Activated CD4-positive, CD25-positive, alpha-beta regulatory T cell treated with anti-CD3 and anti-CD28 coated beads, Interleukin-2, amount 50 U/mL, for 16 hours (primary cell): Measurements from ENCODE around the gene MRPL36.
"Not testable (repeated sequence)": the region's sequence is repeated elsewhere in the genome, so short reads cannot be mapped to it uniquely, and the experiment has no call there.

ENCODE experiments used
- DNase-seq: peaks from one replicate; pipeline ENCODE4 v3.0.0-alpha.2; 2020; ENCODE audit warnings: low read depth, low spot score

The MRPL36 gene

DNA sequence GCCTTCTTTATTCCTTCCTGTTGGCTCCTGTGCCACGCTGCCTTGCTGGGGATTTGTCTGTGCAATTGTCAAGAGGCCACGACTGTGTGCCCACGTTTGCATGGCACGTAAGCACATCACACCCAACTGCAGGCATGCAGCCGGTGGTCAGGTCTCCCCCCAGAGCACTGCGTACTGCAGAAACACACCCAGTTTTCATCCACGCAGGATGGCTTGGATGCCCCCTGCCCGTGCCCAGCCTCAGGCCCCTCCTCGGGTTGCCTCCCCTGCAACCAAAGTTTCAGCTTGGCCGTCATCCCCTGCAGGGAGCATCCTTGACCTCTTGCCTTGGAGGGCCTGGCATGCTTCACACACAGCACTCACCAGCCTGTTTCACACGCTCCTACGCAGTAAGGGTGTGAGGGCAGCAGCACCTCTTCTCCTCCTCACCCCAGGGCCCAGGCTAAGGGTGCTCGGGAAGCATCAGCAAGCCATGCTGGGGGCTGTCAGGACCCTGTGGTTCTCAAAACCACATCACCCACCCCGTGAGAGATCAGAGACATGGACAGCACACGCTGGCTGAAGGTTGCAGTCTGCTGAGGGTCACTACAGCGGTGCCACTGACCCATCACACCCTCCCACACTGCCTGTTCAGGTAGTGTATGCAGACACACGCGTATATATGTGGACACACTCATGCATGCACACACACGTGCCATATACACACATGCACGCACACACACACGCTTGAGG lies 3.1 kb downstream of the MRPL36 start:
- no peak for DNase-seq

DNA sequence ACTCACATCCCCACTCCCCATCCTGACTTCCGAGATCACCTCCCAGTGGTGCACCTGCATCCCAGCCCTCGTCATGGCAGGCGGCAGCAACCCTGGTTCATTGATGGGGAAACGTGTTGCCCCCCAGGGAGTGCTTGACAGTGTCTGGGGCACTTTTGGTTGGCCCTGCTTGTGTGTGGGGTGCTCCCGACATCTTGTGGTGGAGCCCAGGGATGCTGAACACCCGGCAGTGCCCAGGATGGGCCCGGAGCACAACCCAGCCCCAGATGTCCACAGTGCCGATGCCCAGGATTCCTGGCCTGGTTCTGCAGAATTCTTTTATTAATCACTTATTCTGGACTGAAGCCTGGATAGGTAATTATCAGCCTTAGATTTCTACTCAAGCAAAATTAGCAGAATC lies 3.7 kb downstream of the MRPL36 start:
- no peak for DNase-seq

DNA sequence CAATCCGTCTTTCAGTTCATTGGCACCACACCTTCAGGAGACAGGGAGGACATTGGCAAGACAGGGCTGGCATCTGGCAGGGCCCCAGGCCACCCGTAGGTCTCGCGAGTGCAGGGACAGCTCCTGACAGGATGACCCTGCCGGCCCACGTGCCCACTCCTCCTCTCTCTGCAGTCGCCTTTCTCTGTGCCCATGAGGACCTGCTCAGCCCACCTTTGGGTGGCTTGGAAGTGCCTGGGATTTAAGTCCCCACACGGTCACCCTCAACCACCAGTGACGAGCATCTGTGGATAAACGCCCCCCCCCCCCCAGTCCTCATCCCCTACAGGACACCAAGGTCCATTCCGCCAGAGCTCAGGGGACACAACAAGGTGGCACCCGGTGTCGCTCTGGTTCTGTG lies 4.1 kb downstream of the MRPL36 start:
- no peak for DNase-seq

DNA sequence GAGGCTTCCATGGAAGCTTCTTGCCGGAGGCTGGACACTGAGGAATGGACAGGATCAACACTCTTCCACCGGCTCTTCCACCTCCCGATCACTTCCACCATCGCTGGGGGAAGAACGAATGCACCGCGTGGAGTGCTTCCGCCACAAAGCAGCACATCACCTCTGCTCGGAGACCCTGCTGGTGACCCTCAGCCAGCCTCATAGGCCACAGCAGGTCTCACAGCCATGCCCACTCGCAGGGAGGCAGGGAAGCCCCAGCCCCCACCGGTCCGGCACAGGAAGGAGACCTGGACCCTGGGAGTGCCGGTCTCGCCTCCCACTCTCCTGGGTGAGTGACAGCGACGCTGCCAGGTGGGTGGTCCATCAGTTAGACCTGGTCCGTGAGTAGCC lies 4.7 kb downstream of the MRPL36 start:
- no peak for DNase-seq

DNA sequence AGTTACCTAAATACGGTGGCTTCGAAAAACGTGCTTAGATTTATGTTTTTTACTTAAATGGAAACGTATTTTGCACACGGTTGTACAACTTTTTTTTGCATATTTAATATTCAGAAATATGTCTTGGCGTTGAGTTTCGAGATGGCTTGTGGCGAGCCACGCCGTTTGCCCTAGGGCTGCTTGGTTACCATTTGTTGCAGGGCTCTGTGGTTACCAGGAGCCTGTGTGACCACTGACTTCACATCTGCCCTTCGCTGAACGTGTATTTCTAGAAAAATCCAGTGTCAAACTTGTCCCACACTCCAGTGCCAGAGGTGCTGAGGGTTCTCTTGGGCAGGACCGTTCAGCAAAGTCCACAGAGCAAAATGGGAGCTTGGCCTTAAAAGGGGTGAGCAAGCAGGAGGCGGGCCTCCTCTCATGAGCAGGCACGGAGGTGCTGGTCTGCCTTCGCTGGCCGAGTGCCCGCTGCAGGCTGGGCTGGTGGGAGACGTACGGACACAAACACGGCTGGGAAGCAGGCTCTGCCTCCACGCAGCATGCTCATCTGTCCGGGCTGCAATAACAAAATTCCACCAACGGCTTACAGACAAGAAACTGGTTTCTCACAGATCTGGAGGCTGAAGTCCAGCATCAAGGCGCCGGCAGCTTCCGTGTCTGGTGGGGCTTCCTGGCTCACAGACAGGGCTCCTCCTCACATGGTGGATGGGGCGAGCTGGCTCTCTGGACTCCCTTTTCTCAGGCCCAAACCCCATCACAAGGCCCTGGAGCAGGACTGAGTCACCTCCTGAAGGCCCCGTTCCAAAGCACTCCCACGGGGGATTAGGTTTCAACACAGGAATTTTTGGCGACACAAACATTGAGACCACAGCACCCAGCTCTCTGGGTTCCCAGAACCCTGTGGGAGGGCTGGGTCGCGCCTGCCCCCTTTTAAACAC lies 5.4 kb downstream of the MRPL36 start:
- DNase-seq, result no peak

DNA sequence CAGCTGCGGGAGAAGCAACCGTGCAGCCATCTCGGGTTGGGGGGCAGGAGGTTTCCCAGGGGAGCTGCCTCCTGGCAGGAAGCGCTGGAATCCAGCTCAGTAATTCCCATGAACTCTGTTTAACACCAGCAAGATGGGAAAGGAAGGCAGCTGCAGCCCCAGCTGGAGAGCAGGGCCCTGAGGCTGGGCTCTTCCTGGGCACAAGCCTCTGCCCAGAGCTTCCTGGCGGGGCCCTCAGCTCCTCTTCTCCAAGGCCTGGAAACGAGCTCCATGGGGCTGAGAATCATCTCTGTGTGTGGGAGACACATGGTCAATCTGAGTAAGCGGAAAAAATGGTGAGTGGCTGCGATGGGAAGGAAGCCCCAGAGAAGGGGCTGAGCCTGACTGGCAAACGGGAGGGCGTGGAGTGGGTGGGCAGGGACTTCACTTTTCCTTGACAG lies 6.3 kb downstream of the MRPL36 start:
- DNase-seq, result no peak

DNA sequence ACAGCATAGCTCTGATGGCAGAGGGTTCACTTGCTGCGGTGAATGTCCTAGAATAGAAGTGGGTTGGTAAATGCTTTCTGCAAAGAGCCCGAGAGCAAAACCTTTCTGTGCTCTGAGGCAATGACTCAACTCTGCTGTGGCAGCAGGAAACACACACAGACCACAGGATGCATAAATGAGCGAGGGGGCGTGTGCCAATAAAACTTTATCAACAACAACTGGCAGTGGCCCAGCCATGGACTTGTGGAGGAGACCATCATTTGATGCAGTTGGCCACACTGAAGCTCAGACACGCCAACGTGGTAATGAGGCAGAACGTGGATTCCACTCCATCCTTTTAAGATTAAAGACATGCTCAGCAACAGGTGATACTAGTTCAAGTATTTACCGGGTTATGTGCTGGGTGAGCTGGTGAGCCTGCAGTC lies 6.8 kb downstream of the MRPL36 start:
- peak; percentile 63 for DNase-seq

DNA sequence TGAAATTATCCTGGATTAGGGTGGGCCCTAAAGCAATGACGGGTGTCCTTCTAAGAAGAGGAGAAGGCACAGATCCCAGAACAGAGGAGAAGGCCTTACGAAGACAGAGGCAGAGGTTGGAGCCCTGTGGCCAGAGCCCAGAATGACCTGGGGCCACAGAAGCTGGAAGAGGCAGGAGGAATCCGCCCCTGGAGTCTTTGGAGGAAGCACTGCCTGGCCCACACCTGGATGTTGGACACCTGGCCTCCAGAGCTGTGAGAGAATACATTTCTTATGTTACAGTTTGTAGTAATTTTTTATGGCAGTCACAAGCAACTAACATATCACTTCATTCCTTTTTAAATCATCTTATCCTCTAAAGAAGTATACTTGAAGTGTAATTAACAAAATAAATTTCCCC lies 8.5 kb downstream of the MRPL36 start:
- no peak for DNase-seq

DNA sequence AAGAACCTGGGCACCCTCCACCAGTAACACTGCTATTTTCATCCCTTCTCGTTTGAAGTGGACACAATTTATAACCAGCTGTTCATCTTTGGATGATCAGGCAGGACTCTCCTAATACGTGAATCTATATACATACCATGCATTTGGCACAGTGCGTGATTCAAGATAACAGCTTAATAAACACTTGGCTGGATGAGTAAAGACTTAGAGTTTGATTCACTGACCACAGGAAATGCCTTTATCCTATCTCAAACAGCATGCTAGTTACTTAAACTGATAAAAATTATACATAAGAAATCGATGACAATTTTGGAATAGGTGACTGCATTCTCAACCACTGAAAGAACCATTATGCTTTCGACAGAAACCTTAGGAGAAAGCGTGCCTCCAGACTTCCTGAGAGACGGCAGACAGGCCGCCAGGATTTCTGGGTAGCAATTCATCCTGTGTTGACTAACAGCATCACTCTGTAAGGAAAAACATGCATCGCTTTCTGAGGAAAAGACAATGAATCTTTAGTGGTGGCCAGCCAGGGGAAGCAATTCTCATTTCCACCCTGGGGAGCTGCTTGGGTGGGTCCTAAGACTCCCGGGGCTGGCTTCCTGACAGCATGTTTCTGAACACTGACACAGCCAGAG lies 9.7 kb downstream of the MRPL36 start:
- no peak for DNase-seq

DNA sequence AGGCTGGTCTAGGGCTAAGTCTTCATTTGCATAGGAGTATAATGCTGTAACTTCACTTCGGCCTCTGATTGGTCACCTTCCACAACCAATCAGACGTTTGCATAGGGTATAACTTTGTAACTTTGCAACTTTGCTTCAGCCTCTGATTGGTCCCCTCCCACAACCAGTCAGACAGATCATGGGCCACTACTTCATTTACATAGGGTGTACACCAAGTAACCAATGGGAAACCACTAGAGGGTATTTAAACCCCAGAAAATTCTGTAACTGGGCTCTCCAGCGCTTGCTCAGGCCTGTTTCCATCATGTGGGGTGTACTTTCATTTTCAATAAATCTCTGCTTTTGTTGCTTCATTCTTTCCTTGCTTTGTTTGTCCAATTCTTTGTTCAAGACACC lies 10.2 kb downstream of the MRPL36 start:
- not testable (repeated sequence) for DNase-seq

DNA sequence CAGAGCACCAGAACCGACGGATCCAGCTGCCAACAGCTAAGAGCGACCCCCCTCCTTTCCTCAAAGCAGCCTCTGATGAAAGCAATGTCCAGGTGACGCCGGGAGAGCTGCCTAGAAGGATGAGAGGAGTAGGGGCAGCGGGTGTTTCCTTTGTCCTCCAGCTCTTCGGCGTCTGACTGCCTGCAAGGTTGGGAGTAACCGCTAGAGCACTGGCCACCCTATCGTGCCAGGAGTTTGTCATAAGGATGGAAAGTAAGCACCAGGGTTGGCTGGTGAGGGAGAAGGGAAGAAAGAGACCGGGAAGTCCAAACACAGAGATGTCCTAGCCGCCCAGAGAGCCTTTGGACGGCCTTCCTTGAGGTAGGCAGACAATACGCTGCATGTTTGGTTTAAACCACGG lies 10.8 kb downstream of the MRPL36 start:
- DNase-seq, result no peak

DNA sequence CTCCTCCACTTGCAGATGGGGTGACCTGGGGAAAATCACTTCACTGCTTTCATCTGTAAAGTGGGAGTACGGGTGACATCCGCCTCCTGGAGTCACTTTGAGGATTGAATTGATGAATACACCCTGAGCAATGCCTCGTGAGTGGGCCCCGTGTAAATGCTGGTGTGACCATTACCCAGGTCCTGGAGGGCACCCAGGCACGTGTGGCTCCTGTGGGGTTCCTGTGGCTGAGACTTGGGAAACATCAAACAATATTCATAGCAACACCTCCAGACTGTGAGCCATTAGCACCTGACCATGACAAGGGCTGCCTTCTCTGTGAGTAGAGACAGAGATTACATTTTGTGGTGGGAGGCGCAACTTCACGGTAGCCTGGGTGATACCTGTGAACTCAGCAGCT lies 11.4 kb downstream of the MRPL36 start:
- DNase-seq, result no peak

DNA sequence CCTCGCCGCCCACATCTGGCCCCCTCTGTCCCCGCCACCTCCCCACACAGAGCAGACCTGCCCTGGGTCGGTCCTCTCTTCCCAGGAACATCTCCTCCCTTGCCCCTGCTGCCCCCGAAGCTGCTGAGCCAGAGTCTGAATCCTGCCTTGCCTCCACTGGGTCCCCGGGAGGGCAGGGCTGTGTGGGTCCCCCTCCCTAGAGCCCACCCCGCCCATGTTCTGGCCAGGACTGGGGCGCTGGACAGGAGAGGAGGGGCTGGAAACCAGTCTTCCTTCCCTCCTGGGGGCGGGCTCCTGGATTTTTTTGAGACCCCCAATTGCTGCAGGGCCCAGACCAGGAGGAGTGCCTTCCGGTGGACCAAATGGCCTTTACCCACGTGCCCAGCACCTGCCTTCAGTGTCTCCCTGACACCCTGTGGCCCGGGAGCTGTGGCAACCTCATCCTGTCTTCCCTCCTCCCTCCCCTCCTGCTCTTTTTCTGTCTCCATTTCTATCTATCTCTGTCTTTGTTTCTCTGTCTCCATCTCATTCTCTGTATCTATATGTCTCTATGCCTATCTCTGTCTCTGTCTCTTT lies 12.1 kb downstream of the MRPL36 start:
- DNase-seq, result no peak

DNA sequence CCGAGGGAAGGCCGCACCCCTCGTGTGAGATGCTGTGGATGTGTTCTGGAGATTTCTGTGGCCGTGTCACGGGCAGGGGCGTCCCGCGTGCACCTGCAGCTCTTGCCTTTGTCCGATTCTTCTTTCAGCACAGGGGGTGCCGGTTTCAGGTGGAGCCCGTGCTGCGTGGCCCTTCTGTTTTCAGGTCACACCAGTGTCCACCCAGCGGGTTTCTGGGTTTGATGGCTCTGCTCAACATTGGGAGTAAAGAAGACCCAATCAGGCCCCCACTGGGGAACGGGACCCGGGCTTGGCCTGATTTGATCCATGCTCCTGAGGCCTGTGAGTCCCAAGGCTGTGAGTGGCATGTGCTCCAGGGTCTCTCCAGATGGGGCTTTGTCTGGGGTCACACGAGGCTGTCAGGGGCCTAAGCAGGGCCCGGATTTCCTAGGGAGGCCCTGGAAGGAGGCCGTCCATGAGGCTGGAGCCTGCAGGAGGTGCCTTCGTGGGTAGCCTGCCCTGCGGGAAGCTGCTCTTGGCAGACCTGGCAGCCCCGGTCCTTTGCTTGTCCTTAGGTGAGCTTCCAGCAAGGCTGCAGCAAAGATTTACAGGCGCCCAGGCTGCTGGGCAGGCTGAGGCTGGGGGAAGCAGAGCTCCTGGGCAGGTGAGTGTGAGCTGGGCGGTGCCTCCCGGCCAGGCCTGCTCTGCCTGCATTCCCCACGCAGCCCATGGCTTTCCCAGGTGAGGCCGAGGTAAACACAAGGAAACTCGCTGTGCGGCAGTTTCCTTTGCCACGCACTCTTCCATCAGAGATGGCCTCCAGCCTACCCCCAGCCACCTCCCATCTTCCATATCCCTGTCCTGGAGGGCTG lies 12.8 kb downstream of the MRPL36 start:
- no peak for DNase-seq

DNA sequence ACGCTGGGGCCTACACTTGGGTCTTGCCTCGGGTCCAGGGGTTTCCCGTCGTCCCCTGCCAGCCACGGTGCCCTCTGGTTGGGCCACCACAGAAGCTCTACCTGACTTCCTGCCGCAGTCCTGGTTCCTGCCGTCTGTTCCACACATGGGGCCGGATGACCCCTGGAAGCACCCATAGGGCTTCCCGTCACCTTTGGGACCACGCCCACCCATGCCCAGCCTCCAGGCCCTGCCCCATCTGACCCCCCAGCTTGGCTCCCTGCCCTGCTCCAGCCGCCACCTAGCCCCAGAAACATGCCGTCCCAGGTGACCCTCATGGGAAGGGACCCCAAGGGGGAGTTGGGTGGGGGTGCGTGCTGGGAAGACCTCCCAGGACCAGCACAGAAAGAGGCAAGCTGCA lies 13.7 kb downstream of the MRPL36 start:
- DNase-seq, result no peak

DNA sequence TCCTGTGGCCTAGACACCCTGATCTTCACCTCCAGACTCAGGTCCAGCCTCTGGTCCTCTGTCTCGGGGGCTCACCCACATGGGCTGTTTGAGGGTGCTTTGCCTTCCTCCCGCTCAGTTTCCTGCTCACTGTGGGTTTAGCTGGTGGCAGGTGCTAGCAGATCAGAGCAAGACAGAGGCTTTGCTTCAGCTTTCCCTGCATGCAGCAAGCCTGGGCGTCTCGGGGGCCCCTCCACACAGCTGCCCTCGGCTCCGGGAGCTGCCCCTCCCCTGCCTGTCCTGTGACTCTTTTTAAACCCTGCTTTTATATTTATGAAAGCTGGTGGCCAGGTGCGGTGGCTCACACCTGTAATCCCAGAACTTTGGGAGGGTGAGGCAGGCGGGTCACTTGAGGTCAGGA lies 14.6 kb downstream of the MRPL36 start:
- no peak for DNase-seq

DNA sequence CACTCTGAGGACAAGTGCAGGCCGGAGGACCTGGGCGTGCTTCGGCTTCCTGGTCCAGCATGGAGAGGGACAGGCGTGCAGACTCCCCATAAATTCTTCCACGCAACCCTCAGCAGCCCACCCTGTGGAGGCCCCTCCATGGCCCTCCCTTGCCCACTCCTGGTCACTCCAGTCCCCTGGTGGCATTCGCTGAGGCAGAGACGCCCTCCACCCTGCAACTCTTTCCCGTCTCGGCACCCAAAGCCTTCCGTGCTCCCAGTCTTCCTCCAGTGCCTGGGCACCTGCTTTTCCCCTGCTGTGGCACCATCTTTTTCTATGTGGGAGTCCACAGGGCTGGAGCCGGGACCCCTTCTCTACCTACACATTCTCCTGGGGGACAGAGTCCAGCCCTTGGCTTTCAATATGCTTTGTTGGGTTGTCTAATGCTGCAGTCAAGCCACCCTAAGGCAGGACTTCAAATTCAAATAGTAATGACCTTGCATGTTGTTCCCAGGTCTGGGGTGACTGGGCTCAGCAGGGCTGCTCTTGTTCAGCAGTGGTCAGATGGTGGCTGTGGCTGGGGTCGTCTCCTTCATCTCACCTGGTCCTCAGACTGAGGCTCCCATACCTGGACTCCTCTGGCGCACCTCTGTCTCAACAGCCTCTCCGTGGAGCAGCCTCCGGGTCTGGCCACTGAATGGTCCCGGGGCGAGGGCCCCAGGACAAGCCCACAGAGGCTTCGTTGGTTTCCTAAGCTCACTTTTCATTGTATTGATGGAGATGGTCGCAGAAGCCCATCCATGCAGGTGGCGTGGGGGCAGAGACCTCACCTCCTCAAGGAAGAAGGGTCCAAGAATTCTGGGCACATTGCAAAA lies 15.2 kb downstream of the MRPL36 start:
- no peak for DNase-seq

DNA sequence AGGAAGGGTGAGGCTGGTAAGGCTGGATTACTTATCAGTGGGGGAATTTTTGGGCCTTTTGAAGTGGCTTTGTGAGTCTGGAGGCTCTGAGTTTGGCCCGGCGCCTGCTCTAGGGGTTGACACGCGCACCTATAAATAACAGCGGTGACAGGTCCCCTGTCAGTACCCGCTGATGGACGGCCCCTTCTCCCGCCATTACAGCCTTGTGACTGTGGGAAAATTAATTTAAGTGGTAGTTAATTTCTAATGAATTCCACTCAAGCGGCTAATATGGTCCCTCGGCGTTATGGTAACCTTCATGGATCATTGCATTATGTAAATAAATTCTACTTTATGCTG lies 16.5 kb downstream of the MRPL36 start:
- no peak for DNase-seq

DNA sequence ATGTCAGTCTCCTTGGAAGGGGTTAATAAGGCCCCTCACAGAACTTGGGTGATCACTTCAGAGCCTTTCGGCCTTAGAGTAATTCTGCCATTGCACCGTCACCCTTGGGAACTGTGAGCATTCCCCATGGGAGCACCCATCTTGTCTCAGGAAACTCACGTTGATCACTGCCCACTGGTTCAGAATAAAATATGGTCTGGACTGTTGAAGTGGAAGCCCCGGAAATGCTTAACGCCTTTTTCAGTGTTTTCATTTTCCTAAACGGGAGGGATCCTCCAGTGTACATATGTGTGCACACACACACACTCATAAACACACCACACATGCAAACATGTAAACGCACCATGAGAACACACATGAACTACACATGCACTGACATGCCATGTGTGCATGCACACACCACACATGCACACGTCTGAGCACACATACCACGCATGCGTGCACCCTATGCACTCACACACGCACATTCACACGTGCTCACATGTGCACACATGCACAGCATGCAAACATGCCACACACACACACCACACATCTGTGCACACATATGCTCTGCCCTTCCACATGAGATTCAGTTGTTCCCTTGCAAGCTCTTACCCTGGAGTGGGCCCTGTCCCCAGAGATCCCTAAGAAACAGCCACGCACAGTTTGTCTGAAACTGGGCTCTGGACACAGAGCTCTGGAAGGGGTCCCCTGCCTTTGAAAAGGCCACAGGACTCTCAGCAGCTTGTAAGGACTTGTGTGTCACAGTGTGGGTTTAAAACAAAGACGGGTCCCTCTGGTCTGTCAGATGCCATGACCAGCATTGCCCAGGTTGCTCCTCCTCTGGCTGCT lies 17.0 kb downstream of the MRPL36 start:
- DNase-seq, result no peak
